DOHH2 (cell line): Measurements from ENCODE around the gene HERC2.

ENCODE experiments used
- CTCF ChIP-seq: fragments of 200-600 bp; sonication (generic); IDR thresholded peaks from one replicate; pipeline ENCODE4 v1.5.1; 2014; ENCODE audit warnings: antibody characterized with exemption, mild to moderate bottlenecking, low read depth, low read length; ENCODE audit not compliant: poor library complexity, severe bottlenecking
- EZH2phosphoT487 ChIP-seq: fragments of 200-600 bp; sonication (generic); IDR thresholded peaks from 2 replicates; pipeline ENCODE4 v1.6.1; 2017; ENCODE audit warnings: borderline replicate concordance, mild to moderate bottlenecking, antibody characterized with exemption, low read length, moderate library complexity, mixed read lengths

DNA sequence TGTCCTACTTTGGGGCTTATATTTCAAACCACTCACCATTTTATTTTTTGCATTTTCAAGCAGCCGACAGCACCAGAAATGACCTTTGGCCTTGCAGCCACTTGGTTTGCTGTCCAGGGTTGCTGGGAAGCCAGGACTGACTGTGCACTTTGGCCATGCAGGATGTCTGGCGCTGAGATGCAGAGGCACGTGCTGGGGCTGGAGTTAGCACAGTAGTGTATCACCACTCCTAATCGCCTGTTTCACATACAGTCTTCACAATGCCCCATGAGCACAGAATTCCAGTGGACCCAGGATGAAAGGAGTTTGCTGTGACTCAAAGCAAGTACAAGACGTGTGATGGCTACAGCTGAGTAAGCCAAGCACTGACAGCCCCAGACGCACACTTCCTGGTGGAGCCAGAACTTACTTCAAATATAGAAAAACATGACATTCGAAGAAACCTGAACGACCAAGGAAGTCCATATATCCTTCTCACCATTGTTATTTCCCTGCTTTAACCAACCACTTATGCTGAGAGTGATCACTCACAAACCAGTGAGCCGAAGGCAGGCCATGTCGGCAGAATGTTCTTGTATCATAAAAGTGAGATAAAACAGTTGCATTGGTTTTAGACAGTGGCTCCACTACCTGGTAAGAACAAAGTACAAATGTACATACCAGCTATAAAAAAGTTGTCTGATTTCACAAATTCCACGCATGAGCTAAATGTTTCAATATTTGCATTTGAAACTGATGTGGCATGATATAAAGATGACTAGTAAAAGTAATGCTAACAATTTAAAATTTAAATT, 238.9 kb downstream of the HERC2 start:
- TF ChIP-seq CTCF (no peak), EZH2phosphoT487 (no peak)
